ENCODE measurements around the gene HNRNPD.
"Not testable (repeated sequence)": the region's sequence is repeated elsewhere in the genome, so short reads cannot be mapped to it uniquely, and the experiment has no call there.

HNRNPD gene

GRCh38 chr4:82419451-82419850 lies 45.7 kb upstream of the HNRNPD start:
- no peak for ATAC-seq
- TF ChIP-seq, protein P1, sequence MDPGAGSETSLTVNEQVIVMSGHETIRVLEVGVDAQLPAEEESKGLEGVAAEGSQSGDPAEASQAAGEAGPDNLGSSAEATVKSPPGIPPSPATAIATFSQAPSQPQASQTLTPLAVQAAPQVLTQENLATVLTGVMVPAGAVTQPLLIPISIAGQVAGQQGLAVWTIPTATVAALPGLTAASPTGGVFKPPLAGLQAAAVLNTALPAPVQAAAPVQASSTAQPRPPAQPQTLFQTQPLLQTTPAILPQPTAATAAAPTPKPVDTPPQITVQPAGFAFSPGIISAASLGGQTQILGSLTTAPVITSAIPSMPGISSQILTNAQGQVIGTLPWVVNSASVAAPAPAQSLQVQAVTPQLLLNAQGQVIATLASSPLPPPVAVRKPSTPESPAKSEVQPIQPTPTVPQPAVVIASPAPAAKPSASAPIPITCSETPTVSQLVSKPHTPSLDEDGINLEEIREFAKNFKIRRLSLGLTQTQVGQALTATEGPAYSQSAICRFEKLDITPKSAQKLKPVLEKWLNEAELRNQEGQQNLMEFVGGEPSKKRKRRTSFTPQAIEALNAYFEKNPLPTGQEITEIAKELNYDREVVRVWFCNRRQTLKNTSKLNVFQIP (CRISPR knock-in tag; IDR thresholded peaks at IDR 0.05; ENCODE audit: borderline replicate concordance, low read depth): no peak
- TF ChIP-seq, protein P2, sequence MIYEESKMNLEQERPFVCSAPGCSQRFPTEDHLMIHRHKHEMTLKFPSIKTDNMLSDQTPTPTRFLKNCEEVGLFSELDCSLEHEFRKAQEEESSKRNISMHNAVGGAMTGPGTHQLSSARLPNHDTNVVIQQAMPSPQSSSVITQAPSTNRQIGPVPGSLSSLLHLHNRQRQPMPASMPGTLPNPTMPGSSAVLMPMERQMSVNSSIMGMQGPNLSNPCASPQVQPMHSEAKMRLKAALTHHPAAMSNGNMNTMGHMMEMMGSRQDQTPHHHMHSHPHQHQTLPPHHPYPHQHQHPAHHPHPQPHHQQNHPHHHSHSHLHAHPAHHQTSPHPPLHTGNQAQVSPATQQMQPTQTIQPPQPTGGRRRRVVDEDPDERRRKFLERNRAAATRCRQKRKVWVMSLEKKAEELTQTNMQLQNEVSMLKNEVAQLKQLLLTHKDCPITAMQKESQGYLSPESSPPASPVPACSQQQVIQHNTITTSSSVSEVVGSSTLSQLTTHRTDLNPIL (CRISPR knock-in tag; IDR thresholded peaks at IDR 0.05; ENCODE audit: low read depth): no peak
- TF ChIP-seq TCF4 (CRISPR knock-in tag; IDR thresholded peaks at IDR 0.05; ENCODE audit: borderline replicate concordance) (no peak), BACH2 (CRISPR knock-in tag; IDR thresholded peaks at IDR 0.05; ENCODE audit: borderline replicate concordance) (no peak), ZNF8 (CRISPR knock-in tag; IDR thresholded peaks at IDR 0.05) (no peak), OSR1 (CRISPR knock-in tag; IDR thresholded peaks at IDR 0.05) (no peak), SNAI2 (CRISPR knock-in tag; IDR thresholded peaks at IDR 0.05) (no peak), CSDC2 (CRISPR knock-in tag; IDR thresholded peaks at IDR 0.05) (no peak), PPARA (CRISPR knock-in tag; IDR thresholded peaks at IDR 0.05; ENCODE audit: borderline replicate concordance) (no peak), ESRRG (CRISPR knock-in tag; IDR thresholded peaks at IDR 0.05) (no peak), ZFP3 (CRISPR knock-in tag; IDR thresholded peaks at IDR 0.05) (no peak), RARB (CRISPR knock-in tag; IDR thresholded peaks at IDR 0.05) (no peak), ARNTL (CRISPR knock-in tag; IDR thresholded peaks at IDR 0.05; ENCODE audit: borderline replicate concordance, low read depth) (no peak), ZC3H10 (CRISPR knock-in tag; IDR thresholded peaks at IDR 0.05) (no peak), ZFP30 (CRISPR knock-in tag; IDR thresholded peaks at IDR 0.05) (no peak), GLIS3 (CRISPR knock-in tag; IDR thresholded peaks at IDR 0.05) (no peak), TOX (CRISPR knock-in tag; IDR thresholded peaks at IDR 0.05; ENCODE audit: borderline replicate concordance) (no peak), ISL1 (CRISPR knock-in tag; IDR thresholded peaks at IDR 0.05) (no peak)
- TF ChIP-seq, protein P3, sequence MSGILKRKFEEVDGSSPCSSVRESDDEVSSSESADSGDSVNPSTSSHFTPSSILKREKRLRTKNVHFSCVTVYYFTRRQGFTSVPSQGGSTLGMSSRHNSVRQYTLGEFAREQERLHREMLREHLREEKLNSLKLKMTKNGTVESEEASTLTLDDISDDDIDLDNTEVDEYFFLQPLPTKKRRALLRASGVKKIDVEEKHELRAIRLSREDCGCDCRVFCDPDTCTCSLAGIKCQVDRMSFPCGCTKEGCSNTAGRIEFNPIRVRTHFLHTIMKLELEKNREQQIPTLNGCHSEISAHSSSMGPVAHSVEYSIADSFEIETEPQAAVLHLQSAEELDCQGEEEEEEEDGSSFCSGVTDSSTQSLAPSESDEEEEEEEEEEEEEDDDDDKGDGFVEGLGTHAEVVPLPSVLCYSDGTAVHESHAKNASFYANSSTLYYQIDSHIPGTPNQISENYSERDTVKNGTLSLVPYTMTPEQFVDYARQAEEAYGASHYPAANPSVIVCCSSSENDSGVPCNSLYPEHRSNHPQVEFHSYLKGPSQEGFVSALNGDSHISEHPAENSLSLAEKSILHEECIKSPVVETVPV (CRISPR knock-in tag; IDR thresholded peaks at IDR 0.05): no peak
- TF ChIP-seq, protein P4, sequence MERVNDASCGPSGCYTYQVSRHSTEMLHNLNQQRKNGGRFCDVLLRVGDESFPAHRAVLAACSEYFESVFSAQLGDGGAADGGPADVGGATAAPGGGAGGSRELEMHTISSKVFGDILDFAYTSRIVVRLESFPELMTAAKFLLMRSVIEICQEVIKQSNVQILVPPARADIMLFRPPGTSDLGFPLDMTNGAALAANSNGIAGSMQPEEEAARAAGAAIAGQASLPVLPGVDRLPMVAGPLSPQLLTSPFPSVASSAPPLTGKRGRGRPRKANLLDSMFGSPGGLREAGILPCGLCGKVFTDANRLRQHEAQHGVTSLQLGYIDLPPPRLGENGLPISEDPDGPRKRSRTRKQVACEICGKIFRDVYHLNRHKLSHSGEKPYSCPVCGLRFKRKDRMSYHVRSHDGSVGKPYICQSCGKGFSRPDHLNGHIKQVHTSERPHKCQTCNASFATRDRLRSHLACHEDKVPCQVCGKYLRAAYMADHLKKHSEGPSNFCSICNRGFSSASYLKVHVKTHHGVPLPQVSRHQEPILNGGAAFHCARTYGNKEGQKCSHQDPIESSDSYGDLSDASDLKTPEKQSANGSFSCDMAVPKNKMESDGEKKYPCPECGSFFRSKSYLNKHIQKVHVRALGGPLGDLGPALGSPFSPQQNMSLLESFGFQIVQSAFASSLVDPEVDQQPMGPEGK (CRISPR knock-in tag; IDR thresholded peaks at IDR 0.05; ENCODE audit: borderline replicate concordance): no peak

GRCh38 chr4:82415922-82416365 lies 42.2 kb upstream of the HNRNPD start:
- ATAC-seq: no peak
- TF ChIP-seq PPARA (CRISPR knock-in tag; IDR thresholded peaks at IDR 0.05; ENCODE audit: borderline replicate concordance) (no peak), ZC3H10 (CRISPR knock-in tag; IDR thresholded peaks at IDR 0.05) (no peak), ZFP30 (CRISPR knock-in tag; IDR thresholded peaks at IDR 0.05) (no peak), TOX (CRISPR knock-in tag; IDR thresholded peaks at IDR 0.05; ENCODE audit: borderline replicate concordance) (no peak), SNAI2 (CRISPR knock-in tag; IDR thresholded peaks at IDR 0.05) (no peak), RARB (CRISPR knock-in tag; IDR thresholded peaks at IDR 0.05) (no peak), CSDC2 (CRISPR knock-in tag; IDR thresholded peaks at IDR 0.05) (no peak), ARNTL (CRISPR knock-in tag; IDR thresholded peaks at IDR 0.05; ENCODE audit: borderline replicate concordance, low read depth) (no peak)
- TF ChIP-seq, protein P3 (CRISPR knock-in tag; IDR thresholded peaks at IDR 0.05): no peak
- TF ChIP-seq, protein P2 (CRISPR knock-in tag; IDR thresholded peaks at IDR 0.05; ENCODE audit: low read depth): no peak

DNA sequence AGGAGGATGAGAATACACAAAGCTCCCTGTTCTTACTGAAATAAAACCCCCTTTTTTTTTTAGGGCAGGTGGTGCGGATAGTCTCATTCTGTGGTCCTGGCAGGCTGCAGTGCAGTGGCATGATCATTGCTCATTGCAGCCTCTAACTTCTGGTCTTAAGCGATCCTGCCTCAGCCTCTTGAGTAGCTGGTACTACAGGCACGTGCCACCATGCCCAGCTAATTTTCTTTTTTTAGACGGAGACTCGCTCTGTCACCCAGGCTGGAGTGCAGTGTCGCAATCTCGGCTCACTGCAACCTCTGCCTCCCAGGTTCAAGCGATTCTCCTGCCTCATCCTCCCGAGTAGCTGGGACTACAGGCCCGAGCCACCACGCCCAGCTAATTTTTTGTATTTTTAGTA lies 41.3 kb upstream of the HNRNPD start:
- ATAC-seq: not testable (repeated sequence)

Measured in SK-N-SH treated with all-trans-retinoic acid at 6 μM for 48 hours (cell line).